Mucosa of stomach (tissue), 1 donor: ENCODE results near the gene WIZ.

Experiments
- H3K27me3 ChIP-seq: one replicate; pipeline ENCODE4 v1.7.0; 2013; ENCODE audit warnings: mild to moderate bottlenecking, low read length; ENCODE audit not compliant: control insufficient read depth, insufficient read depth
- H3K36me3 ChIP-seq: one replicate; pipeline ENCODE4 v1.7.0; 2013; ENCODE audit warnings: low read length; ENCODE audit not compliant: control insufficient read depth, insufficient read depth
- H3K4me1 ChIP-seq: one replicate; pipeline ENCODE4 v1.7.0; 2013; ENCODE audit warnings: mild to moderate bottlenecking, low read length; ENCODE audit not compliant: control insufficient read depth, insufficient read depth
- H3K4me3 ChIP-seq: one replicate; pipeline ENCODE4 v1.7.0; 2013; ENCODE audit warnings: low read length
- H3K9ac ChIP-seq: one replicate; pipeline ENCODE4 v1.7.0; 2013; ENCODE audit warnings: mild to moderate bottlenecking, low read length, moderate library complexity
- H3K9me3 ChIP-seq: one replicate; pipeline ENCODE4 v1.7.0; 2013; ENCODE audit warnings: mild to moderate bottlenecking, low read length, moderate library complexity; ENCODE audit not compliant: control insufficient read depth
- donor health status: Pancreatic carcinoma.

Gene WIZ

GRCh38 chr19:15448778-15449619 is 757 bp downstream of the WIZ start:
- Histone ChIP-seq H3K4me1 (peaks cover 29% of the 10 kb centered on the region), H3K9ac (peak overlapping the region; percentile 55), H3K4me3 (no peak overlapping the region), H3K27me3 (peaks cover 8% of the 10 kb centered on the region), H3K9me3 (no peaks in the 10 kb centered on the region), H3K36me3 (no peaks in the 10 kb centered on the region)

GRCh38 chr19:15448044-15448777 is 1.5 kb downstream of the WIZ start:
- H3K4me3 ChIP-seq = no peak overlapping the region
- peaks cover 23% of the 10 kb centered on the region for H3K4me1 ChIP-seq
- no peaks in the 10 kb centered on the region for H3K9me3 ChIP-seq
- no peak overlapping the region for H3K9ac ChIP-seq
- no peaks in the 10 kb centered on the region for H3K36me3 ChIP-seq
- peaks cover under 1% of the 10 kb centered on the region for H3K27me3 ChIP-seq

GRCh38 chr19:15447057-15447456 is 2.7 kb downstream of the WIZ start:
- Histone ChIP-seq H3K4me1 (peaks cover 14% of the 10 kb centered on the region), H3K27me3 (no peaks in the 10 kb centered on the region), H3K4me3 (no peak overlapping the region), H3K36me3 (no peaks in the 10 kb centered on the region), H3K9ac (no peak overlapping the region), H3K9me3 (no peaks in the 10 kb centered on the region)

- Histone ChIP-seq H3K9me3 (no peaks in the 10 kb centered on the region), H3K9ac (no peak overlapping the region), H3K4me1 (peaks cover 9% of the 10 kb centered on the region), H3K36me3 (no peaks in the 10 kb centered on the region), H3K4me3 (no peak overlapping the region), H3K27me3 (no peaks in the 10 kb centered on the region)
Observed at GRCh38 chr19:15445807-15446376, 3.9 kb downstream of the WIZ start.

GRCh38 chr19:15445227-15445605 is 4.5 kb downstream of the WIZ start:
- Histone ChIP-seq H3K4me3 (no peak overlapping the region), H3K4me1 (peaks cover 9% of the 10 kb centered on the region), H3K36me3 (no peaks in the 10 kb centered on the region), H3K9ac (no peak overlapping the region), H3K9me3 (no peaks in the 10 kb centered on the region), H3K27me3 (no peaks in the 10 kb centered on the region)

GRCh38 chr19:15444505-15445226 is 5.1 kb downstream of the WIZ start:
- no peak overlapping the region for H3K9ac ChIP-seq
- no peak overlapping the region for H3K4me3 ChIP-seq

GRCh38 chr19:15443838-15444237 is 5.9 kb downstream of the WIZ start:
- no peaks in the 10 kb centered on the region for H3K27me3 ChIP-seq
- H3K9me3 ChIP-seq = no peaks in the 10 kb centered on the region
- H3K4me3 ChIP-seq = no peak overlapping the region
- H3K36me3 ChIP-seq = no peaks in the 10 kb centered on the region
- H3K4me1 ChIP-seq = peaks cover 5% of the 10 kb centered on the region
- no peak overlapping the region for H3K9ac ChIP-seq

More at GRCh38 chr19:15444505-15445226, 5.1 kb downstream of the WIZ start:
- Histone ChIP-seq H3K36me3 (no peaks in the 10 kb centered on the region), H3K4me1 (peaks cover 9% of the 10 kb centered on the region), H3K9me3 (no peaks in the 10 kb centered on the region), H3K27me3 (no peaks in the 10 kb centered on the region)

- Histone ChIP-seq H3K9me3 (no peaks in the 10 kb centered on the region), H3K9ac (no peak overlapping the region), H3K4me3 (no peak overlapping the region), H3K36me3 (no peaks in the 10 kb centered on the region), H3K27me3 (no peaks in the 10 kb centered on the region), H3K4me1 (no peaks in the 10 kb centered on the region)
Observed at GRCh38 chr19:15443325-15443724, 6.4 kb downstream of the WIZ start.

- Histone ChIP-seq H3K36me3 (no peaks in the 10 kb centered on the region), H3K4me1 (no peaks in the 10 kb centered on the region), H3K9me3 (no peaks in the 10 kb centered on the region), H3K4me3 (no peak overlapping the region), H3K27me3 (no peaks in the 10 kb centered on the region), H3K9ac (no peak overlapping the region)
Observed at GRCh38 chr19:15442142-15442920, 7.4 kb downstream of the WIZ start.

- Histone ChIP-seq H3K9ac (no peak overlapping the region), H3K4me1 (no peaks in the 10 kb centered on the region), H3K9me3 (no peaks in the 10 kb centered on the region), H3K27me3 (no peaks in the 10 kb centered on the region), H3K4me3 (no peak overlapping the region), H3K36me3 (no peaks in the 10 kb centered on the region)
Observed at GRCh38 chr19:15441317-15441716, 8.4 kb downstream of the WIZ start.

- Histone ChIP-seq H3K27me3 (no peaks in the 10 kb centered on the region), H3K9ac (no peak overlapping the region), H3K4me3 (no peak overlapping the region), H3K36me3 (no peaks in the 10 kb centered on the region), H3K4me1 (no peaks in the 10 kb centered on the region), H3K9me3 (no peaks in the 10 kb centered on the region)
Observed at GRCh38 chr19:15439821-15440641, 9.7 kb downstream of the WIZ start.
